ENCODE results near the gene MACROD2.
A peak's percentile ranks its signal among the peaks of the same experiment; 100 is the strongest.
"Not testable (repeated sequence)": the region's sequence is repeated elsewhere in the genome, so short reads cannot be mapped to it uniquely, and the experiment has no call there.

Gene MACROD2

DNA sequence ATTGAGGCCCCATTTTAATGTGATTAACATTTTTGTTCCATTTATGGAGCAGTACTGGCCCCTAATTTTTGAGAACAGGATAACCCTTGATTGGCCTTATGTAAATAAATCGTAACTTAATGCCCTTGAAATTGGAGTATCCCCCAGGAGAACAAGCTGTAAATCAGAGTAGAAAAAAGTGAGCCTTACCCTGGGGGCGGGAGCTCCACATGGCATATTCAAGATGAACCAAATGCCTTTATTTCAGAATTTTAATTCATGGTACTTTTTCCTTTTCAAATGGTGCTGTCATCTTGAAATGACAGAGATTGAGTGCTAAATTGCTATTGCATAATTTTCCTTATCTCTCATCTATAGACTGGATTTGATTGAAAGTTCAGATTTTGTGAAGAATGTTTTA, 1151.6 kb downstream of the MACROD2 start:
- no peak for DNase-seq

DNA sequence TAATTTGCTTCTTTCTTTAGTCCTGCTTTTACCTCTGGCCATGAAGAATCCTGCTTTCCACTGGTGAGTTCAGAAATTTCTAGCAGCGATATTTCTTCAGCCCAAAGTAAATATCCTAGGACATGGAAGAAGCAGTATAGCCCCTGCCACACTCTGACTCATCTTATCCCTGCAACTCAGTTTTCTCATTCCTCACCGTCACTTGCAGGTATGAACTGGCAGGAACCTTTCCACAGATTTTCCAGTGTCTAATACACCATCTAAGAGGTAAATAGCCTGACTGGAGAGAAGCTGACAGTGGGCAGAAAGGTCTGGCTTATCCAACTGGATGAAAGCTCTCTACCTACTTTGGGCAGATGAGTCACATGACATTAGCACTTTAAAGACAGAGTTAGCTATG, 1158.8 kb downstream of the MACROD2 start:
- no peak for DNase-seq

DNA sequence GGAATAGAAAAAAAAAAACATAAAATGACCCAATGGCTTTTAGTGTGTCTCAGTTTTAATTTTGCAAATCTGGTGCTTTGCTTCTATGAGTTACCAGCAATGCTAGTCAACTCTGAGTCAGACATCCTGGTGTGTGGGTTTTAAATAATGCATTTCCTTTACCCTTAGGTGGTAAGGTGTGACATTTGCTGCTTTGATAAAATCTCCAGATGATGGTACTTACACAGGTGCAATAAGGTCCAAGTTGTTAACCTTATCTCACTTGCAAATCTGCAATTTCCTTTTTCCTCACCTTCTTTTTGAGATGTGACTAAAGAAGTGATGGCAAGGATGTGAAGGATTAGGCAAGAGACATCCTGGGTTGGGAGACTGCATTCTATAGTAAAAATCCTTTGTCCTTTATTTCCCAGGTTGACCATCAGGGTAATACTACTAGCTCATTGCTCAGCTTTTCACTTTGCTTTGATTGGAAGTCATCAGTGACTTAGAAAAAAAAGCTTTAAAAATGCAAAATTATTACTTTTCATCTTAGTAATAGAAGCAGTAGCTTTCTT, 1160.6 kb downstream of the MACROD2 start:
- no peak for DNase-seq

DNA sequence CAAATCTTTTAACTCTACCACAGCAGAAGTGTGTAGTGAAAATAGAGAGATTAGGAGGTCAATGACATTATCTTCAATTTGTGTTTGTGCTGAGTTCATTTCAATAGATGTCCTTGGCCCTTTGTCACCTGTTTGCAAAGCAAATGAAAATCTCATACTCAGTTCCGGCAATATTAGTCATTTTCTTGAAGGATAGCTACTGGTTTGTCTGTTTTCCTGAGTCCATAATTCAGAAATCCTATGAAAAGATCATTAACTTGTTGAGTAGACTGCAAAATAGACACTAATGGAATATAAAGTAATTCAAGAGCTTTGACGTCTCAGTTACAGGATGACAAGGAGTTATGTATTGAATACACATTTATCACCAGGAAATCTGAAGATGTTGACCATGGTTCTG, 1163.2 kb downstream of the MACROD2 start:
- DNase-seq: no peak

DNA sequence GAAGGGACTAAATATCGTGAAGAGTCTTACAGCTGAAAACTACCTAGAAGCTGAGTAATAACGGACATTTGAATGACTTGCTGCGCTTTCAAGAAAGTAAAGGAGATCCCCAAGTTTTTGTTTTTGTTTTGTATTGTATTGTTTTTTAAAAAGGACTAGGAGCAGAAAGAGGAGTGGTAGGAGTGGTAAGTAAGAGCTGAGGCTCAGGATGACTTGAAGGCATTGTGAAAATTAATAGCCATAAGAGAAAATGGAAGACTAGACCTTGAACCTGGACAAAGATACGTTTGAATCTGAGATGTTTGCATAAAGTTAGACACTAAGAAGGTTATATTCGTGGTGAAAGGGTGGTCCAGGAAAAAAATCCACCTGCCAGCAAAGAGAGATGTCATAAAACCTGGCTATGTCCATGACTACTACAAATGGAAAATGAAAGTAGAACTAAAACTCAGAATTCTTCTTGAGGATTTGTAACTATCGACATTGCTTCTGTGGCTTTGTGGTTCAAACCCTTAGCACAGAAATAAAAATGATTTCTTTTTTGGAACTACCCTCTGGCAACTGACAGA, 1166.8 kb downstream of the MACROD2 start:
- no peak for DNase-seq

DNA sequence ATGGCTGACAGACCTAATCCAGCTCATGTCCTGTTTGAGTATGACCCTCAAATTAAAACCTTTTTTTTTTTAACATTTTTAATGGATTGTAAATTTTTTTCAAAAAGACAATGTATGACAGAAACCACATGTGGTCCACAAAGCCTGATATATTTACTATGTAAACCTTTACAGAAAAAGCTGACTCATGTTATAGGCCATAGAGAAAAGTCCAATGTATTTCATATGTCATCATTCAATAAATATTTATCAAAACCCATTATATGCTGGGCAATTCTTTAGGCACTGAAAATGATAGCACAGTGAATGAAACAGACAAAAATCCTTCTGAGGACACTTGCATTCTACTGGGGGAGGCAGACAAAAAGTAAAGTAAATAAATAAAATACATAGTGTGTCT, 1168.3 kb downstream of the MACROD2 start:
- DNase-seq: no peak

DNA sequence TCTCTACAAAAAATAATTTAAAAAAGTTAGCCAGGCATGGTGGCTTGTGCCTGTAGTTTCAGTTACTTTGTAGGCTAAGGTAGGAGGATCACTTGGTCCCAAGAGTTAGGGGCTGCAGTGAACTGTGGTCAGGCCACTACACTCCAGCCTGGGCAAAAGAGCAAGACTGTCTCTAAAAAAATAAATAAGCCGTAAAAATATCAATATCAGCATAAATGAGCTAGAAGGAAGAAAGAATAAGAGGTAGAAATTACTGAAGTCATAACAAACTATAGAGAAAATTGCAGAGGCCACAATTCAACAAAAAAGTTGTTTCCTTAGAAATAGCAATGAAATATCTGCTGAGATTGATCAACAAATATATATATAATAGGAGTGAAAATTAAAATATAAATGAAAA, 1169.4 kb downstream of the MACROD2 start:
- DNase-seq: no peak

DNA sequence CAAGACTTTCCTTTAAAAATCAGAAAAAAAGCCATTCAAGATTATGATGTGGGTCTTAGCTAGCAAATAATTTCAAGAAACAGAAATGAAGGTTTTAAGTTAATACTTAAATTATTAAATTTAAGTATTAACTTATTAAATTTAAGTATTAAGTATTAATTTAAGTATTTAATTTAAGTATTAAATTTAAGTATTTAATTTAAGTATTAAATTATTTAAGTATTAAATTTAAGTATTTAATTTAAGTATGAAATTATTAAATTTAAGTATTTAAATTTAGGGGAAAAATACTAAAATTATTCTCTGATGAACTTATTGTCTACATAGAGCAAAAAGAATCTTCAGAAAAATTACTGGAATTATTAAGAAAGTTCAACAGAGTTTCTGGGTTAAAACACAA, 1171.4 kb downstream of the MACROD2 start:
- no peak for DNase-seq

DNA sequence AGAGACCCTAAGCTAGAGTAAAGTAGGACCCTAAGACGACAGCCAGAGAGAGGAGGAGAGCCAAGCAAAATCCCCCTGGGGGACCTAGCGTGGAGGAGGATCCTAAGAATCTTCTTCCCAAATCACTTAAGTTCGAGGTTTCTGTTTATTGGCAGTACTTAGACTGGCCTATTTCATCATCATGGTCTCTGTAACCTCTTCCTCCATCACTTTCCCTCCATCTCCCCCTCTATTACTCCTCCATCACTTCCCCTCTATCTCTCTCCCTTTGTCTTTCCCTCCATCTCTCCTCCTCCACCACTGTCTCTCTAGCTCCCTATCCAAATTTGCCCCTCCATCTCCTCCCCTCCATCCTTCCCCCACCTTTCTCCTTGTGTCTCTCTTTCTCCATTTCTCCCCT, 1175.7 kb downstream of the MACROD2 start:
- no peak for DNase-seq

DNA sequence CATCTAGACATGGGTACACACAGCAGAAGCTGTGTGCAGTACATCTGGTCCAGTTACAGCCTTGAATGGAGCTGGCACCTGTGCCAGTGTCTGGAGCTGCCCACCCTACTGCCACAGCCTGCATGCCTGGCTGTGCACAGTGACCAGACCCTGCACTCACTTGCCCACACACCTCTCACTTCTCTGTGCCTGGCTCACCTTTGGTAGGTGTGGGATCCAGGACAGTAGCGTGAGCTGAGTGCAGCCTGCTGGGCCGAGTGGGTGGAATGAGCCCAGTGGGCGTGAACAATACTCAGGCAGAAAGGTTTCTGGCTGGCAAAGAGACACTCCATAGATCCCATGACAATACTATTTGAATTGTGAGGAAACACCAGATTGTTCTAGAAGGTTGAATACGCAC, 1181.6 kb downstream of the MACROD2 start:
- DNase-seq: no peak

DNA sequence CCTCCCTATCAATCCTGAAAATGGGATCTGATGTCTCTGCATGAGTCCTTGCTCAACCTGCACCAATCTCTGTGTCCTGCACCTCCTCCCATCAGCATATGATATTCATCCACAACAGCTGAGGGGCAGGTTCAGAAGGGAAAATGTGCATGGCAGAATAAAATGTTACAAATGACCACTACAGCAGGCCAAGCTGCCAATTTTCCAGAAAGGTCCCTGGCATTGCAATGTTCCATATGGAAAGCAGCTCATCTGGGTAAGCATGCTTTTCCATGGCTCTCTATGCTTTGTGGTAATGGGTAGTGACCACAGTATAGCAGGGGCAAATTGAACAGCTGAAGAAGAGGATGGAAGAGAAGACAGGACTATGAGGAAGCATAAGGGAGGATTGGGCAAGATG, 1183.3 kb downstream of the MACROD2 start:
- DNase-seq: no peak

DNA sequence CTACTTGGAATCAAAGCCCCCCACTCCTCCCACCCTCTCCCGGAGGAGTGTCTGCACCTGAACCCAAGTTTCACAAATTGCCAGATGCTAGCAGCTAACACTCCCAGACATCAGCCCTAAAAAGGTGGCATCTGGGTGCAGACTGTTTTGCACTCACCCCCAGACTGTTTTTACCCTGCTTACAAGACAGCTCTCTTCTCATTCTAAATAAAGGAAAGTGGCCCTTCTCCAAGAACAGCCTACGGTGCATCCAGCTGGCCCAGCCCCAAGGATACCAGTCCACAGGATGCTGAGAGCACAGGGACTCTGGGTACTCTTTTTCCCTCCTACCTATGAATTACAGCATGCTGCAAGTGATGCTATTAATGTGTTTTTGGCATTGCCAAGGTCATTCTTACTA, 1184.1 kb downstream of the MACROD2 start:
- no peak for DNase-seq

DNA sequence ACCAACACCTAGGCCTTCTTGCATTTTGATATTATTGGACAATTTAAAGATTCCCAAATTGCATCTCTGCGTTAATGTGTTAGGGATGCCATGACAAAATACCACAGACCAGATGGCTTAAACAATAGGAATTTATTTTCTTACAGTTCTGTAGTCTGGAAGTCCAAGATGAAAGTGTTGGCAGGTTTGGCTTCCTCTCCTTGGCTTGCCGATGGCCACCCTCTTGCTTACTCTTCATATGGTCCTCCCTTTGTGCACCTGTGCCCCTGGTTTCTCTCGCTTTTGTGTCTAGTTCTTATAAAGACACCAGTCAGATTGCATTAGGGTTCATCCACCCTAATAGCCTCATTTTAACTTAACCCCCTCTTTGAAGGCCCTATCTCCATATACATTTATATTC, 1184.5 kb downstream of the MACROD2 start:
- DNase-seq: no peak

DNA sequence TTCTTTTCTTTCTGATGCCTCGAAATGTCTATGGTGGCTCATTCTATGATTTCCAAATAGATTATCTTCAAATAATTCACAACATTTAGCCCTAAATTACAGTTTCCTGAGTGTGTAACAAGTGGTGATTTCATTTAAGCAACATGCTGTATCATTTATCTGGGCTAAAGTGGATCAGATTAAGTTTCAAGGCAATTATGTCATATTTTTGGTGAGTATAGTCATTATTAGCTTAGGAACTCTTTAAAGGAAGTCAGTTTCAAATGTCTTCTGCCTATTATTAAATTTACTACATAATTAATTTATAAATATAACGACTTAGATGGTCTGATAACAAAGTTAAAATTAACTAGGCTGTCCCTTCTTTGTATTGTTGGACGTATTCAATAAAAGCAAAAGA, 1190.0 kb downstream of the MACROD2 start:
- no peak for DNase-seq

DNA sequence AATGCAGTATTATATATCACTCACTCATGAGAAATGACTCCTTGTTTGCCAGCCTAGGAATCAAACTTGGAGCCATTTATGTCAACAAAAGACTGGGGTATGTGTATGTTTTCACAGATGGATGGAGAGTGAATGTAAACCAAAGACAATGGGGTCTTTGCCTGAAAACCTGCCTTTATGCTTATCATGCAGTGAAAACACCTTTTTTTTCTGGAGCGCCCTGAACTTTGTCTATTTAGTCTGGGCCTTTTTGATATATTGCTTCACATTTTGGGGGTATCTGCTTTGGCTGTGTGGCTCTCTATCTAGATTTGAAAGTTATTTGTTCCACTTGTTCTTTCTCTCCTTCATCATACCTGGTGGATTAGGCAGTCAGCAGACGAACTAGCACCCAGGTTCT, 1190.6 kb downstream of the MACROD2 start:
- DNase-seq: no peak

DNA sequence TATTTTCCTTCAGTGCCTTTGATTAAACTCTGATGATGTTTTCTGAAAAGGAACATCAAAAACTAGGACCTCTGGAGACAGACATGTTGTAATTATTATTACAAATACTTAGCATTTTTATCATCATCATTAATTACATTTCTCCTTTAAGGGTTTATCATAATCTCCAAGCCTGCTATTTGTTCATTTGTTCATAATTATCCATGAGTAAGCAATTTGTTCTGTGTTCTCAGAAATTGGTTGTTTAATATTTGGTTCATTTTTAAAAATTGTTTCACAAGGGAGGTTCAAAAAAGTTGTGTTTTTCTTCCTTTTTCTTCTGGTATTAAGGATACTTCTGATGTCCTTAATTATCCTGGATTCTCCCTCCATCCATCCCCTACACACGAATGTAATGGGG, 1192.3 kb downstream of the MACROD2 start:
- no peak for DNase-seq

DNA sequence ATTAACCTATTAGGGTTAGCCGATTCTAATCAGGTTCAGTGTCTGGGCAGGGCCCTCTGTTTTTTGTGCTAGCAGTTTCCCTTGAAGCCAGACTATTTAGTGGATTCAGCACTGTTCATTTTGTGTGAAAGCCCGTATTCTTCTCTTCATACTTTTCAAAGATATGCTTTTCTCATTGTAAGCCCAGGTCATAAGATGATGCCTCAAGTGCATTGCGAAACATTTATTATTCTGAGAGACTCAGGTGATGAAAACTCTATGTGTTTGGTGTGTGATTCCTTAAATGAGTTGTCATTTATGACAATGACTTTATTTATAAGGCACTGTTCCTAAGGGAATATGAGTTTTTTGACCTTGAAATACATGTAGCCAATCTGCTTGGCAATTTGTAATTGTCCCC, 1193.1 kb downstream of the MACROD2 start:
- DNase-seq: no peak

DNA sequence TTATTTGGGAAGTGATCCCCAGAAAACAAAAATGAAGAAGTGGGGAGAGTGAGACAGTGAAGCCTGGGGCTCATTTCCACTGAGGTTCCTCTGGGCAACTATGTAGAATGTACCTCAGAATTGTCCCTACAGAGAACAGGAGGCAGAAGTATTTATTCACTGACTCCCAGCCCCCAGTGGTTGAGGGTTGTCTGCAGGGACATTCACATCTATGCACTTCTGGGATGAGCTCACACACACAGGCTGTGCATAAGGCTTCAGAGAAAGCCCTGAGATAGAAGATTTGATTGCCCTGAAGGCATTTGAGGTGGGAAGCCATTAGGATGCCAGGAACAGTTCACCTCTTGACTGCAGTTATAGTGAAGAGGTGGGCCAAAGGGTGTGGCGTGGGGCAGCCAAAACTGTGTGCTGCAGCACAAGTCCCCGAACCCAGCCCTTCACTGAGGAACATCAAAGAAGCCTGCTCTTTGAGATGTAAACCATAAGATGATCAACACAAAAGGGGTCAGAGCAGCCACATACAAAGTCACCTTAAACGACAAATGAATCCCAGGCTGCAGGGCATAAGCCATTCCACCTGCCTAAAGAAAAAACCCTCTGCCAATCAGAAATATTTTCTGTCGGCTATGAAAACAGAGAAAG, 1195.9 kb downstream of the MACROD2 start:
- no peak for DNase-seq

DNA sequence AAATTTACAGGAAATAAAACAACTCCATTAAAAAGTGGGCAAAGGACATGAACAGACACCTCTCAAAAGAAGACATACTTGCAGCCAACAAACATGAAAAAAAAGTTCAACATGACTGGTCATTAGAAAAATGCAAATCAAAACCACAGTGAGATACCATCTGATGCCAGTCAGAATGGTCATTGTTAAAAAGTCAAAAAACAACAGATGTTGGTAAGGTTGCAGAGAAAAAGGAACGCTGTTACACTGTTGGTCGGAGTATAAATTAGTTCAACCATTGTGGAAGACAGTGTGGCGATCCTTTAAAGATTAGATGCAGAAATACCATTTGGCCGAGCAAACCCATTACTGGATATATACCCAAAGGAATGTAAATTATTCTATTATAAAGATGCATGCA, 1200.1 kb downstream of the MACROD2 start:
- DNase-seq: no peak

DNA sequence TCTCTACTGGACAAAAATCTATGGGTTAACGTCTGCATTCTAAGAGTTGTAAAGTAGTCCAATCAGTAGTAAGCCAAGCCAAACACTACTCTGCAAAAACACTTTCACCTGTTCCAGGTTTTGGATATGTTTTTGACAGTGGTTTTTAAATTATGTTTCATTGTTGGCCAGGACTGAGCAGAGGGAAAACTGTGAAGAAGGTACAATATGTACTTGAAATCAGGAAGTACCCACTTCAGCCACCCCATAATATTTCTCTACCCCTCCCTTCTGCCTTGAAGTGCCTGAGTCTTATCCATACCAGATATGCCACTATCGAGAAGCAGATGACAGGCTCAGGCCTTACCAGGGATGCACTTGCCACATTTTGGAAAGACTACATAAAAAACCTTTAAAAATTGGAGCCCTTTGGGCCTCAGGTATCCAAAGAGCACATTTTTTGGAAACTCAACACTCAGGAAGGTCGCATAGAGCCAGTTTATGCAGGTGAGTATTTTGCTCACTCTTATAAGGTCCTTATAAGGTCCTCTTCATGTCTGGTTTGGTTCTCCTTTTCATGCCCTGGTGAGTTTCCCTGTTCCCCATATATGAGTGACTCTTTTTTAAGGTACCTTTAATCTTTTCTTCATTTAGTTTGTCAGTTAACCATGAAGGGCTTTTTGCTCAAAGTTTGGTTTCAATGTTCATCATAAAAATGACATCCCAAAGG, 1201.4 kb downstream of the MACROD2 start:
- peak; percentile 6 for DNase-seq

DNA sequence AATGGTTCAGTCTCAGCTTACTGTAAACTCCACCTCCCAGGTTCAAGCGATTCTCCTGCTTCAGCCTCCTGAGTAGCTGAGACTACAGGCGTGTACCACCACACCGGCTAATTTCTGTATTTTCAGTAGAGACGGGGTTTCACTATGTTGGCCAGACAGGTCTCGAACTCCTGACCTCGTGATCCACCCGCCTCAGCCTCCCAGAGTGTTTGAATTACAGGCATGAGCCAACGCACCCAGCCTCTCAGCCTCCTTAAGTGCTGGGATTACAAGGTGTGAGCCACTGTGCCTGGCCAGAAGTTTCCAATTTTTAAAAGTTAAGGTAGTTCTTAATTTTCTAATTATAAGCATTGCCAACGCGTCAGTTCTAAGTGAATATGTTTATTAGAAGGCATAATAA, 1202.7 kb downstream of the MACROD2 start:
- not testable (repeated sequence) for DNase-seq

DNA sequence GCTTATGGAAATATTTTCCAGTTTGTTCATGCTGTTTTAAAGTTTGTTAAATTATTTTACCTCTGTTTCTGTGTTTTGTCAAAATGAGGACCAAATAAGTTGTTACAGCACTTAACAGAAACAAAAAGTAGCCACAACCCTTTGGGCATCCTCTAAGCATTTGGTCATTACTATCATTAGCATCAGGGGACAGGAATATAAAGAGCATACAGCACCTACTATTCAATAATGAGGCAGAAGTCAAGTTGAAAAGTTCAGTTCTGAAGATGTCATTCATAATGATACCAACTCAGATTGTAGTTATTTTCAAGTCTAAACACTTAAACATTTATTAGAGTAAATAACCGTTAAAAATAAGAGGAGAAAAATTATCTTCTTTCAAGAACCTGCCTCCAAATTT, 1204.4 kb downstream of the MACROD2 start:
- DNase-seq: no peak

DNA sequence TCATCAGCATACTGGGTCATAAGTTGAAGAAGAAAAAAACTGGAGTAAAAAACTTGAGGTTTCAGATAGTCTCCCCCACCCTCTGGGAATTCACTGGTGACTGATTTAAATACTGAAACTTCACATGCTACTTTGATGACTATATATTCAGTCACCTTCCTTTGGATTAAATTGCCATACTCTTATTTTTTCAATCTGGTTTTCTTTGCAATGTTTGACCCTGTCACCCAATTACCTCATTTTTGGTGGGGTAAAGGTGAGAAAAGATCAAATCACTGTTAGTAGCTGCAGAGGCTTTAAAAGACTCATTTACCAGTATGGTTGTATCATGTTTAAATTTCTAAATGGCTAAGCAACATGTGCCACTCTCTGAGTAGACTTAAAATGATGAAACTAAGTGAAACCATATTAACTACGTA, 1204.8 kb downstream of the MACROD2 start:
- DNase-seq: no peak

DNA sequence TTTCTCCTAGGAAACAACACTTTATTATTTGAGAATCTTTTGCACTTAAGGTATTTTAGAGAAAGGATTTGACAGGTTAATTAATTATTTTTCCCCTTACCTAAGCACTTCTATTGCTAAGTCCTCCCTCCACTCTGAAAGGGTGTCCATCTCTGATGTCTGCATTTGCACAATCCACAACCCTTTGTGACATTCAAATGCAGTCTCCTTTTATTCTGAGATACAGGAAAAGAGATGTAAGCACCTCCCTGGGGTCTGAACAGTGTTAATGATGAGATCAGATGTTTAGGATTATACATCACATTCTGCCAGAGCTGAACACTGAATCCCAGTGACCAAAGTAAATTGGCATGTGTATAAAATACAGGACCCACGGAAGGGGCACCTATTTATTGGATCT, 1206.3 kb downstream of the MACROD2 start:
- no peak for DNase-seq

Measured in SHP77 treated with DMSO at 0.1 percent for 48 hours (cell line).